ENCODE measurements around the gene ITGA3.

DNA sequence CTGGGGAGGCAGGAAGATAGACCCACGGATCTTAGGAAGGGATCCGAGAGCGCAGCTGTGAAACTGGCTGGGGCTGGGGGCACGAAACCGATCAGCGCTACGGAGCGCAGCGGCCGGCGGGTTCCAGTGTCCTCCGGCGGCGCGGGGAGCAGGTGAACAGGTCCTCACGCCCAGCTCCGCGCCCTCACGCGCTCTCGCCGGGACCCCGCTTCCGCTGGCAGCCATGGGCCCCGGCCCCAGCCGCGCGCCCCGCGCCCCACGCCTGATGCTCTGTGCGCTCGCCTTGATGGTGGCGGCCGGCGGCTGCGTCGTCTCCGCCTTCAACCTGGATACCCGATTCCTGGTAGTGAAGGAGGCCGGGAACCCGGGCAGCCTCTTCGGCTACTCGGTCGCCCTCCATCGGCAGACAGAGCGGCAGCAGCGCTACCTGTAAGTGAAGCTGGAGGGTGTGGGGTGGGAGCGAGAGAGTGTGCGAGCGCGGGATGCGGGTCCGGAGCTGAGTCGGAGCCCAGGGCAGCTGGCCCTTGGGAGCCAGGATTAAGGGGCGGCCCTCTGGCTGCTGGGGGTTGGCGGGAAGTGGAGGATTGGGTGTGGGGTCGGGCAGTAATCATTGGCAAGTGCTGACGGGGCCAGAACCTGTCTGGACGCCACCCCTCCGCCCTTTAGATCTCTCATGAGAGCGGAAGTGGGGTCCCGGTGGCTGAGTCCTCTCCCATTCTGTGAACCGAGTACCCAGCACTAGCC is 479 bp downstream of the ITGA3 start:
- TF ChIP-seq POLR2A (IDR thresholded peaks at IDR 0.05; ENCODE audit: low read depth, low read length), result no peak
- no peak for TF ChIP-seq POLR2AphosphoS5 (IDR thresholded peaks at IDR 0.05; ENCODE audit: low read depth, low read length)
- TF ChIP-seq TAF1 (IDR thresholded peaks at IDR 0.05; ENCODE audit: low read depth, low read length), result no peak

All from GM12891 (cell line).